ENCODE measurements around the gene ATXN7L2.

DNA sequence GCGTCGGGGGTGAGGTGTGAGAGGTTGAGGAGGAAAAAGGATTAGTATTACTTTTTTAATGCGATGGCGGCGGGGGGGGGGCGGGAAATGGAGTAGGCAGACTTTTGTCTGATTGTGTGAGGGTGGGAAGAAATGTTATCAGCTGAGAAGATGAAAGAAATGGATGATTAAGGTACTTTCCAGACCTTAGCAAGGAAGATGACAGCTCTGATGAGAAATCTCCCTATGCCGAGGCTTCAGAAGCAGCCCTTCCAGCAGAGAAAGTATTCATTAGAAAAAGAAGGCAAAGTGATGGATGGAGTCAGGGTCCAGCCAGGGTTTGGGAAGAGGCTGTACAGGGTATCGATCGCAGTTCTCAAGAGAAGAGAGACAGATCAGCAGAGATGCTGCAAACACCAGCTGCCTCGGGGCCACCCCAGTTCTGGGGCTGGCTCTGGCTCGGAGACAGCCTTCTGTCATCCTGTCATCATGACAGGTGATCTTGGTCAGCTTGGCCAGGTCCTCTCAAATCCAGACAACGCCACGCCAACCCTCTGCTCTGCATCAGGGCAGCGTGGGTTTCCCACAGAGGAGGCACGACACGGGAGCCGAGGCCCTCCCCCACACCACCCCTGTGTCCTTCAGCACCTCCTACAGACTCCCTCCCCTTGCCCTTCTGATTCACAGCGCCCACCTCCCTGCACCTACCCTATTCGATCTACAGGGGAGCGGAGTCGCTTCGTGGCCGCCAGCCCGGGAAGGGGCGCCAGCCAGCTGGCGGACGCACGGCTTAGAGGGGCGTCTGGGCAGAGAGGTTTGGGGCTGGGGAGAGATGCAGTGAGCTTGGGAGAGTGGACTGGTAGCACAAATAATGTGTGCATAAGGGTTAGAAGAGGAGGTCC, 674 bp upstream of the ATXN7L2 start:
- TF ChIP-seq POLR2A (IDR thresholded peaks at IDR 0.05), result no peak
- TF ChIP-seq, protein P1, sequence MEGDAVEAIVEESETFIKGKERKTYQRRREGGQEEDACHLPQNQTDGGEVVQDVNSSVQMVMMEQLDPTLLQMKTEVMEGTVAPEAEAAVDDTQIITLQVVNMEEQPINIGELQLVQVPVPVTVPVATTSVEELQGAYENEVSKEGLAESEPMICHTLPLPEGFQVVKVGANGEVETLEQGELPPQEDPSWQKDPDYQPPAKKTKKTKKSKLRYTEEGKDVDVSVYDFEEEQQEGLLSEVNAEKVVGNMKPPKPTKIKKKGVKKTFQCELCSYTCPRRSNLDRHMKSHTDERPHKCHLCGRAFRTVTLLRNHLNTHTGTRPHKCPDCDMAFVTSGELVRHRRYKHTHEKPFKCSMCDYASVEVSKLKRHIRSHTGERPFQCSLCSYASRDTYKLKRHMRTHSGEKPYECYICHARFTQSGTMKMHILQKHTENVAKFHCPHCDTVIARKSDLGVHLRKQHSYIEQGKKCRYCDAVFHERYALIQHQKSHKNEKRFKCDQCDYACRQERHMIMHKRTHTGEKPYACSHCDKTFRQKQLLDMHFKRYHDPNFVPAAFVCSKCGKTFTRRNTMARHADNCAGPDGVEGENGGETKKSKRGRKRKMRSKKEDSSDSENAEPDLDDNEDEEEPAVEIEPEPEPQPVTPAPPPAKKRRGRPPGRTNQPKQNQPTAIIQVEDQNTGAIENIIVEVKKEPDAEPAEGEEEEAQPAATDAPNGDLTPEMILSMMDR (IDR thresholded peaks at IDR 0.05), result peak in 1 of 6 experiments; percentile 8
